ENCODE results near the gene HYAL3. TPM values are rescaled to one million over a fixed set of nuclear protein-coding genes. Genes with fewer than 3 reads are reported as not detected.
A peak's percentile ranks its signal among the peaks of the same experiment; 100 is the strongest.
"Not testable (repeated sequence)": the region's sequence is repeated elsewhere in the genome, so short reads cannot be mapped to it uniquely, and the experiment has no call there.

Gene HYAL3
- polyA plus RNA-seq, 4 donors: 3.1 to 3.8 (median 3.1) TPM

GRCh38 chr3:50293079-50293801, 6.0 kb downstream of the HYAL3 start:
- no peak for DNase-seq (ENCODE audit: low read depth in 4 of 4, low spot score in 3 of 4)

GRCh38 chr3:50292159-50293078, 6.8 kb downstream of the HYAL3 start, which contains the start of gene IFRD2:
TSS of gene IFRD2 (minus strand) at chr3:50292429. CDS start at chr3:50292274, 155 bp downstream.
- peak; percentile 89 to 94 (median 90) for DNase-seq (ENCODE audit: low read depth in 4 of 4, low spot score in 3 of 4)

- no peak for DNase-seq (ENCODE audit: low read depth in 4 of 4, low spot score in 3 of 4)
Measured at GRCh38 chr3:50290161-50290641, 9.0 kb downstream of the HYAL3 start.

GRCh38 chr3:50289130-50289529, 10.1 kb downstream of the HYAL3 start:
- no peak for DNase-seq (ENCODE audit: low read depth in 4 of 4, low spot score in 3 of 4)

GRCh38 chr3:50288387-50289007, 10.7 kb downstream of the HYAL3 start:
- DNase-seq (ENCODE audit: low read depth in 4 of 4, low spot score in 3 of 4): no peak

GRCh38 chr3:50287262-50287661, 11.9 kb downstream of the HYAL3 start:
- DNase-seq (ENCODE audit: low read depth in 4 of 4, low spot score in 3 of 4): no peak

- no peak for DNase-seq (ENCODE audit: low read depth in 4 of 4, low spot score in 3 of 4)
Measured at GRCh38 chr3:50286322-50287227, 12.6 kb downstream of the HYAL3 start.

- DNase-seq (ENCODE audit: low read depth in 4 of 4, low spot score in 3 of 4): not testable (repeated sequence)
Measured at GRCh38 chr3:50284121-50284520, 15.1 kb downstream of the HYAL3 start.

GRCh38 chr3:50279255-50280016, 19.8 kb downstream of the HYAL3 start:
- DNase-seq (ENCODE audit: low read depth in 4 of 4, low spot score in 3 of 4): no peak

- no peak for DNase-seq (ENCODE audit: low read depth in 4 of 4, low spot score in 3 of 4)
Measured at GRCh38 chr3:50278880-50279224, 20.4 kb downstream of the HYAL3 start, which contains the start of gene LSMEM2. TSS of gene LSMEM2 (plus strand) at chr3:50279087. CDS start at chr3:50279114, 27 bp downstream.

GRCh38 chr3:50278123-50278879, 20.9 kb downstream of the HYAL3 start:
- DNase-seq (ENCODE audit: low read depth in 4 of 4, low spot score in 3 of 4): no peak

GRCh38 chr3:50276762-50277101, 22.5 kb downstream of the HYAL3 start:
- no peak for DNase-seq (ENCODE audit: low read depth in 4 of 4, low spot score in 3 of 4)

GRCh38 chr3:50275996-50276761, 23.0 kb downstream of the HYAL3 start:
- DNase-seq (ENCODE audit: low read depth in 4 of 4, low spot score in 3 of 4): no peak

- DNase-seq (ENCODE audit: low read depth in 4 of 4, low spot score in 3 of 4): no peak
Measured at GRCh38 chr3:50275141-50275995, 23.8 kb downstream of the HYAL3 start.

- no peak for DNase-seq (ENCODE audit: low read depth in 4 of 4, low spot score in 3 of 4)
Measured at GRCh38 chr3:50274371-50275104, 24.7 kb downstream of the HYAL3 start.

GRCh38 chr3:50273689-50274065, 25.5 kb downstream of the HYAL3 start:
- DNase-seq (ENCODE audit: low read depth in 4 of 4, low spot score in 3 of 4): no peak
